ENCODE results near the gene BSG. TPM values are rescaled to one million over a fixed set of nuclear protein-coding genes. Genes with fewer than 3 reads are reported as not detected.

BSG gene
- total and polyA plus RNA-seq, 2 of the 4 experiments (the other 2 are of a cell fraction) = 130 to 698 TPM

GRCh38 chr19:577439-578392 is 5.3 kb downstream of the BSG start:
- Histone ChIP-seq H2BK20ac (ENCODE audit: low read depth, low read length) (no peak overlapping the region), H3K4ac (ENCODE audit: low read depth, low read length) (no peak overlapping the region), H3K9ac (ENCODE audit: low read depth, low read length) (no peak overlapping the region), H2BK5ac (ENCODE audit: low read depth, low read length, poor library complexity, severe bottlenecking) (no peak overlapping the region), H4K91ac (ENCODE audit: insufficient read depth, low read depth, low read length) (no peak overlapping the region), H4K8ac (ENCODE audit: low read depth in 2 of 2, low read length in 2 of 2) (no peak overlapping the region), H3K56ac (ENCODE audit: extremely low read depth, insufficient read depth, low read length) (no peak overlapping the region), H3K9me3 (ENCODE audit: control insufficient read depth, insufficient read depth, low read length) (no peaks in the 10 kb centered on the region), H3K23ac (ENCODE audit: low read depth, low read length) (no peak overlapping the region), H2BK120ac (ENCODE audit: low read depth, low read length) (no peak overlapping the region), H3K9me1 (ENCODE audit: insufficient read depth, low read length) (peaks cover 7% of the 10 kb centered on the region; the same call in 1 of the 2 replicates), H2AK5ac (ENCODE audit: low read depth, low read length) (no peak overlapping the region), H3K18ac (ENCODE audit: low read depth, low read length) (no peak overlapping the region), H3K27me3 (ENCODE audit: control insufficient read depth, insufficient read depth, low read length) (no peaks in the 10 kb centered on the region), H2BK15ac (ENCODE audit: low read depth, low read length) (no peak overlapping the region), H2AFZ (replicated peaks; ENCODE audit: low read length, poor library complexity) (no peak overlapping the region), H3K14ac (replicated peaks; ENCODE audit: low read depth, low read length) (no peak overlapping the region), H3K4me1 (ENCODE audit: control insufficient read depth, insufficient read depth, low read length) (peaks cover 20% of the 10 kb centered on the region), H4K5ac (ENCODE audit: low read depth, low read length) (no peak overlapping the region), H3K4me3 (ENCODE audit: insufficient read depth, low read depth, low read length) (no peak overlapping the region), H2AK9ac (replicated peaks; ENCODE audit: low read depth, low read length, poor library complexity) (peak overlapping the region; percentile 24), H4K20me1 (ENCODE audit: insufficient read depth, low read length) (peaks cover 85% of the 10 kb centered on the region), H3K4me2 (ENCODE audit: low read depth, low read length) (no peak overlapping the region), H3K27ac (ENCODE audit: insufficient read depth, low read length) (no peak overlapping the region), H3K36me3 (ENCODE audit: control insufficient read depth, insufficient read depth, low read length) (peaks cover 22% of the 10 kb centered on the region; the same call in 1 of the 2 replicates), H3K79me1 (ENCODE audit: low read depth in 1 of 2, low read length in 2 of 2) (peaks cover 0 to 66% of the 10 kb centered on the region in 2 experiments; a peak in 2 of 4 replicates)
- no peak for ATAC-seq (ENCODE audit: low read depth)
- 91% methylated on average over 41 of the region's 66 CpGs; no CpG with 5 or more reads in 1 of the 2 experiments for WGBS, 2 experiments (ENCODE audit: extremely low coverage in 2 of 2, insufficient read length in 1 of 2)
- POLR2A ChIA-PET (ENCODE audit: unreplicated experiment) = no interaction called here
- in situ Hi-C loops (cut with MboI; ENCODE audit: low sequenced_read_pairs) = no loop called here
- DNase-seq = no peak
- CTCF ChIA-PET = no interaction called here
- BruUV-seq (replicated peaks) = no TSS peak
- intact Hi-C loops (cut with micrococcal nuclease) = no loop called here
- dilution Hi-C loops (cut with HindIII; ENCODE audit: low sequenced_read_pairs, unreplicated experiment) = no loop called here
- TF ChIP-seq RCOR1 (IDR thresholded peaks at IDR 0.05; ENCODE audit: insufficient replicate concordance, low read length) (no peak), MAZ (IDR thresholded peaks at IDR 0.05; ENCODE audit: borderline replicate concordance, low read depth, low read length) (no peak), CHD1 (IDR thresholded peaks at IDR 0.05; ENCODE audit: low read depth, low read length) (no peak), RAD21 (IDR thresholded peaks at IDR 0.05; ENCODE audit: low read length) (no peak), CTCF (conservative IDR thresholded peaks at IDR 0.05; ENCODE audit: low read depth, low read length) (no peak), POLR2A (IDR thresholded peaks at IDR 0.05; ENCODE audit: low read depth, low read length) (no peak), FOS (IDR thresholded peaks at IDR 0.05; ENCODE audit: low read depth, low read length) (no peak), MXI1 (IDR thresholded peaks at IDR 0.05; ENCODE audit: borderline replicate concordance, low read depth, low read length) (no peak), ELK1 (IDR thresholded peaks at IDR 0.05; ENCODE audit: borderline replicate concordance, low read depth, low read length) (no peak), RFX5 (IDR thresholded peaks at IDR 0.05; ENCODE audit: low read depth, low read length) (no peak)
